ENCODE data around the gene GIMAP8.
"Not testable (repeated sequence)": the region's sequence is repeated elsewhere in the genome, so short reads cannot be mapped to it uniquely, and the experiment has no call there.

The GIMAP8 gene

GRCh38 chr7:150461520-150461919 lies 11.1 kb downstream of the GIMAP8 start:
- no peak for DNase-seq (ENCODE audit: low read depth in 4 of 4, low spot score in 1 of 4)

GRCh38 chr7:150462413-150462812 lies 12.0 kb downstream of the GIMAP8 start:
- no peak for DNase-seq (ENCODE audit: low read depth in 4 of 4, low spot score in 1 of 4)

GRCh38 chr7:150463461-150463860 lies 13.0 kb downstream of the GIMAP8 start:
- DNase-seq (ENCODE audit: low read depth in 4 of 4, low spot score in 1 of 4) = no peak

GRCh38 chr7:150464962-150465361 lies 14.5 kb downstream of the GIMAP8 start:
- no peak for DNase-seq (ENCODE audit: low read depth in 4 of 4, low spot score in 1 of 4)

GRCh38 chr7:150465414-150465813 lies 15.0 kb downstream of the GIMAP8 start:
- no peak for DNase-seq (ENCODE audit: low read depth in 4 of 4, low spot score in 1 of 4)

GRCh38 chr7:150466477-150466876 lies 16.0 kb downstream of the GIMAP8 start:
- no peak for DNase-seq (ENCODE audit: low read depth in 4 of 4, low spot score in 1 of 4)

GRCh38 chr7:150468241-150468640 lies 17.8 kb downstream of the GIMAP8 start:
- DNase-seq (ENCODE audit: low read depth in 4 of 4, low spot score in 1 of 4) = no peak

GRCh38 chr7:150471886-150472285 lies 21.5 kb downstream of the GIMAP8 start:
- no peak for DNase-seq (ENCODE audit: low read depth in 4 of 4, low spot score in 1 of 4)

GRCh38 chr7:150473902-150474301 lies 23.5 kb downstream of the GIMAP8 start:
- DNase-seq (ENCODE audit: low read depth in 4 of 4, low spot score in 1 of 4) = no peak

- DNase-seq (ENCODE audit: low read depth in 4 of 4, low spot score in 1 of 4) = no peak
Observed at GRCh38 chr7:150476285-150476684, 25.9 kb downstream of the GIMAP8 start.

- no peak for DNase-seq (ENCODE audit: low read depth in 4 of 4, low spot score in 1 of 4)
Observed at GRCh38 chr7:150476819-150477631, 26.6 kb downstream of the GIMAP8 start.

- no peak for DNase-seq (ENCODE audit: low read depth in 4 of 4, low spot score in 1 of 4)
Observed at GRCh38 chr7:150479023-150479716, 28.7 kb downstream of the GIMAP8 start.

GRCh38 chr7:150481186-150481920 lies 30.9 kb downstream of the GIMAP8 start:
- DNase-seq (ENCODE audit: low read depth in 4 of 4, low spot score in 1 of 4) = no peak

- no peak for DNase-seq (ENCODE audit: low read depth in 4 of 4, low spot score in 1 of 4)
Observed at GRCh38 chr7:150481922-150482321, 31.5 kb downstream of the GIMAP8 start.

GRCh38 chr7:150483514-150483913 lies 33.1 kb downstream of the GIMAP8 start:
- not testable (repeated sequence) for DNase-seq (ENCODE audit: low read depth in 4 of 4, low spot score in 1 of 4)

- DNase-seq (ENCODE audit: low read depth in 4 of 4, low spot score in 1 of 4) = not testable (repeated sequence)
Observed at GRCh38 chr7:150484071-150484470, 33.6 kb downstream of the GIMAP8 start.

GRCh38 chr7:150487625-150488024 lies 37.2 kb downstream of the GIMAP8 start:
- no peak for DNase-seq (ENCODE audit: low read depth in 4 of 4, low spot score in 1 of 4)

- DNase-seq (ENCODE audit: low read depth in 4 of 4, low spot score in 1 of 4) = no peak
Observed at GRCh38 chr7:150489782-150490181, 39.4 kb downstream of the GIMAP8 start.

GRCh38 chr7:150493442-150493841 lies 43.0 kb downstream of the GIMAP8 start:
- DNase-seq (ENCODE audit: low read depth in 4 of 4, low spot score in 1 of 4) = not testable (repeated sequence)

GRCh38 chr7:150502519-150502918 lies 52.1 kb downstream of the GIMAP8 start:
- DNase-seq (ENCODE audit: low read depth in 4 of 4, low spot score in 1 of 4) = no peak

GRCh38 chr7:150503155-150503554 lies 52.7 kb downstream of the GIMAP8 start:
- DNase-seq (ENCODE audit: low read depth in 4 of 4, low spot score in 1 of 4) = no peak

- no peak for DNase-seq (ENCODE audit: low read depth in 4 of 4, low spot score in 1 of 4)
Observed at GRCh38 chr7:150503581-150503980, 53.2 kb downstream of the GIMAP8 start.
